ENCODE results near the gene POGK. TPM values are rescaled to one million over a fixed set of nuclear protein-coding genes. Genes with fewer than 3 reads are reported as not detected.
A peak's percentile ranks its signal among the peaks of the same experiment; 100 is the strongest.
"Not testable (repeated sequence)": the region's sequence is repeated elsewhere in the genome, so short reads cannot be mapped to it uniquely, and the experiment has no call there.

Gene POGK
- polyA plus RNA-seq, 3 donors = 38.0 to 43.9 (median 42.9) TPM

GRCh38 chr1:166843769-166844596 lies 4.7 kb downstream of the POGK start:
- DNase-seq (ENCODE audit: extremely low read depth in 1 of 11, low read depth in 9 of 11, low spot score in 4 of 11) = no peak

GRCh38 chr1:166844791-166845190 lies 5.5 kb downstream of the POGK start:
- no peak for DNase-seq (ENCODE audit: extremely low read depth in 1 of 11, low read depth in 9 of 11, low spot score in 4 of 11)

- DNase-seq (ENCODE audit: extremely low read depth in 1 of 11, low read depth in 9 of 11, low spot score in 4 of 11) = no peak
These were observed 8.9 kb downstream of the POGK start for GRCh38 chr1:166848193-166848592.

- no peak for DNase-seq (ENCODE audit: extremely low read depth in 1 of 11, low read depth in 9 of 11, low spot score in 4 of 11)
These were observed 9.9 kb downstream of the POGK start for GRCh38 chr1:166849135-166849534.

GRCh38 chr1:166852918-166853317 lies 13.6 kb downstream of the POGK start:
- no peak for DNase-seq (ENCODE audit: extremely low read depth in 1 of 11, low read depth in 9 of 11, low spot score in 4 of 11)

GRCh38 chr1:166855558-166855957 lies 16.3 kb downstream of the POGK start:
- DNase-seq (ENCODE audit: extremely low read depth in 1 of 11, low read depth in 9 of 11, low spot score in 4 of 11) = no peak

- DNase-seq (ENCODE audit: extremely low read depth in 1 of 11, low read depth in 9 of 11, low spot score in 4 of 11) = no peak
These were observed 18.7 kb downstream of the POGK start for GRCh38 chr1:166857995-166858394.

GRCh38 chr1:166858726-166859419 lies 19.6 kb downstream of the POGK start:
- DNase-seq (ENCODE audit: extremely low read depth in 1 of 11, low read depth in 9 of 11, low spot score in 4 of 11) = no peak

- no peak for DNase-seq (ENCODE audit: extremely low read depth in 1 of 11, low read depth in 9 of 11, low spot score in 4 of 11)
These were observed 20.3 kb downstream of the POGK start for GRCh38 chr1:166859597-166859996.

GRCh38 chr1:166865926-166866325 lies 26.7 kb downstream of the POGK start:
- DNase-seq (ENCODE audit: extremely low read depth in 1 of 11, low read depth in 9 of 11, low spot score in 4 of 11) = no peak

- no peak for DNase-seq (ENCODE audit: extremely low read depth in 1 of 11, low read depth in 9 of 11, low spot score in 4 of 11)
These were observed 29.4 kb downstream of the POGK start for GRCh38 chr1:166868639-166869038.

- no peak for DNase-seq (ENCODE audit: extremely low read depth in 1 of 11, low read depth in 9 of 11, low spot score in 4 of 11)
These were observed 30.2 kb downstream of the POGK start for GRCh38 chr1:166869318-166870099.

- DNase-seq (ENCODE audit: extremely low read depth in 1 of 11, low read depth in 9 of 11, low spot score in 4 of 11) = no peak
These were observed 31.3 kb downstream of the POGK start for GRCh38 chr1:166870584-166870983.

- DNase-seq (ENCODE audit: extremely low read depth in 1 of 11, low read depth in 9 of 11, low spot score in 4 of 11) = no peak
These were observed 35.2 kb downstream of the POGK start for GRCh38 chr1:166874464-166874863.

- peak in 2 of 11 donors; percentile 5 to 12 for DNase-seq (ENCODE audit: extremely low read depth in 1 of 11, low read depth in 9 of 11, low spot score in 4 of 11)
These were observed 36.0 kb downstream of the POGK start for GRCh38 chr1:166875302-166875733.

- peak; percentile 92 to 99 (median 96) for DNase-seq (ENCODE audit: extremely low read depth in 1 of 11, low read depth in 9 of 11, low spot score in 4 of 11)
These were observed 36.7 kb downstream of the POGK start, which contains the start of gene TADA1 for GRCh38 chr1:166875734-166876539. Gene TADA1, minus strand, starts transcription at chr1:166876264. Its CDS starts 31 bp downstream, at chr1:166876233.

- DNase-seq (ENCODE audit: extremely low read depth in 1 of 11, low read depth in 9 of 11, low spot score in 4 of 11) = no peak
These were observed 37.2 kb downstream of the POGK start for GRCh38 chr1:166876540-166876838.

GRCh38 chr1:166878173-166878917 lies 39.1 kb downstream of the POGK start:
- not testable (repeated sequence) for DNase-seq (ENCODE audit: extremely low read depth in 1 of 11, low read depth in 9 of 11, low spot score in 4 of 11)

Data from renal cortex interstitium (tissue), 11 donors.